ENCODE measurements around the gene NCOA6. TPM values are rescaled to one million over a fixed set of nuclear protein-coding genes. Genes with fewer than 3 reads are reported as not detected.
A peak's percentile ranks its signal among the peaks of the same experiment; 100 is the strongest.

The NCOA6 gene
- 10 to 100 TPM; 34.8 to 81.8 (median 44.2) TPM for total RNA-seq

DNA sequence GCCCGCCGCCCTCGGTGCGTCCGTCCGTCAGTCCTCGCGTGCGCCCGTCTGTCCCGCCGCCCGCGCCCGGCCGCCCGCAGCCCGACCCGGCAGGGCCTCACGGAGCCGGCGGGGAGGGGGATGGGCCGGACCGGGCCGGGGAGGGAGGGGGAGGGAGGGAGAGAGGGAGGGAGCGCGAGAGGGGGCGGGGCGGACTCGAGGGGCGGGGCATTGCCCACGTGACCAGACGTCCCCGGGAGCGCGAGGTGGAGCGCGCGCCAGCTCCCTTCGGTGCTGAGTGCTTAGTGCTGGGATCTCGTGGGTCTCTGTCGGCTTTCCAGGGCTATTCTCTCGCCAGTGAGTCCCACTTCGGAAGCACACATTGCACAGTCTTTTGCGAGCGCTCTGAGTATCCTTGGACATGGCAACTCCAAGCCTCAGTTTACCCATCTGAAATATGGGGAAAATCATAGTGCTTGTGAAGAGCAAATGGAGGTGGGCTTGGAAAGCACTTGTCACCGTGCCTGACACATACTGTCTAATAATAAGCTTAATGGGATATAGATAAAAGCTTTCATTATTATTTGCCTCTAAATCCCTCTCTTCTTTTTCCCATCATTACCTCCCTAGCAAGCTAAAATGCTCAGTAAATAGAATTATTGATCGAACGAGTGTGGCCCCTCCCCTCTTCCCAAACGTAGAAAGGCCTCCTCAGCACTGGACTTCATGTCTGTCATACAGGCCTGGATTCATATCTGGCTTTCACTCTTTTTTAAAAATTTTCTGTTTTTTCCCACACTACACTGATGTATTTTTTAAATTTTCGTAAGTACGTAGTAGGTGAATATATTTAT lies at the start of gene NCOA6:
TSS of gene NCOA6 (minus strand) at position 122 of the 833 bp plus-strand sequence. CDS start 43,296 bp downstream, outside the sequence.
- in situ Hi-C loops (cut with MboI; ENCODE audit: low pct_ligation_motif_present in 1 of 4, low pct_unique_long_range_greater_than_20kb in 1 of 4, low sequenced_read_pairs in 3 of 4) = loop anchor here in 2 of 4 donors (25.0 kb wide), 3 partner anchors 262 to 437 kb away; partner anchors contain the start of gene TRPC4AP (in 1 of the 2)
- Histone ChIP-seq H3K4me1 (peaks cover 0 to 43% (median 30%) of the 10 kb centered on the region in 4 donors), H3K27ac (peak within 1 kb of the TSS; percentile 93 to 97 (median 94)), H3K4me3 (peak within 1 kb of the TSS; percentile 92 to 98 (median 96)), H3K27me3 (no peaks in the 10 kb centered on the region), H3K9me3 (no peaks in the 10 kb centered on the region), H3K36me3 (no peaks in the 10 kb centered on the region)
- WGBS, 2 donors (ENCODE audit: low coverage in 1 of 2) = 11 to 34% methylated on average over 6 to 31 of the region's 52 CpGs
- peak; percentile 91 for DNase-seq
- intact Hi-C loops (cut with DNase I; ENCODE audit: low total_unique reads) = no loop called here
- no peak for TF ChIP-seq EP300 (IDR thresholded peaks at IDR 0.05; ENCODE audit: low read depth)
- TF ChIP-seq POLR2A (IDR thresholded peaks at IDR 0.05) = no peak
- TF ChIP-seq POLR2AphosphoS5 (IDR thresholded peaks at IDR 0.05) = peak in 1 of 3 donors; percentile 35
- TF ChIP-seq, protein P1, sequence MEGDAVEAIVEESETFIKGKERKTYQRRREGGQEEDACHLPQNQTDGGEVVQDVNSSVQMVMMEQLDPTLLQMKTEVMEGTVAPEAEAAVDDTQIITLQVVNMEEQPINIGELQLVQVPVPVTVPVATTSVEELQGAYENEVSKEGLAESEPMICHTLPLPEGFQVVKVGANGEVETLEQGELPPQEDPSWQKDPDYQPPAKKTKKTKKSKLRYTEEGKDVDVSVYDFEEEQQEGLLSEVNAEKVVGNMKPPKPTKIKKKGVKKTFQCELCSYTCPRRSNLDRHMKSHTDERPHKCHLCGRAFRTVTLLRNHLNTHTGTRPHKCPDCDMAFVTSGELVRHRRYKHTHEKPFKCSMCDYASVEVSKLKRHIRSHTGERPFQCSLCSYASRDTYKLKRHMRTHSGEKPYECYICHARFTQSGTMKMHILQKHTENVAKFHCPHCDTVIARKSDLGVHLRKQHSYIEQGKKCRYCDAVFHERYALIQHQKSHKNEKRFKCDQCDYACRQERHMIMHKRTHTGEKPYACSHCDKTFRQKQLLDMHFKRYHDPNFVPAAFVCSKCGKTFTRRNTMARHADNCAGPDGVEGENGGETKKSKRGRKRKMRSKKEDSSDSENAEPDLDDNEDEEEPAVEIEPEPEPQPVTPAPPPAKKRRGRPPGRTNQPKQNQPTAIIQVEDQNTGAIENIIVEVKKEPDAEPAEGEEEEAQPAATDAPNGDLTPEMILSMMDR (IDR thresholded peaks at IDR 0.05) = no peak

- Histone ChIP-seq H3K36me3 (no peaks in the 10 kb centered on the region), H3K9me3 (no peaks in the 10 kb centered on the region), H3K27ac (peak overlapping the region; percentile 89 to 97 (median 94)), H3K27me3 (no peaks in the 10 kb centered on the region), H3K4me1 (peaks cover 19 to 59% (median 50%) of the 10 kb centered on the region in 4 donors), H3K4me3 (no peak overlapping the region)
- 28 to 40% methylated on average over 1 to 2 of the region's 2 CpGs for WGBS, 2 donors (ENCODE audit: low coverage in 1 of 2)
- intact Hi-C loops (cut with DNase I; ENCODE audit: low total_unique reads) (loop anchor here (5.0 kb wide), 1 partner anchor 83 kb away; the partner anchor contains the start of genes GSS and MYH7B), in situ Hi-C loops (cut with MboI; ENCODE audit: low pct_ligation_motif_present in 1 of 4, low pct_unique_long_range_greater_than_20kb in 1 of 4, low sequenced_read_pairs in 3 of 4) (loop anchor here (5.0 to 25.0 kb wide), 3 partner anchors 83 to 338 kb away; partner anchors contain the start of genes GSS (in 3 of the 4), MYH7B (in 3 of the 4) and TRPC4AP (in 2 of the 4))
- peak; percentile 88 for DNase-seq
- peak in 1 of 3 donors; percentile 32 for TF ChIP-seq POLR2AphosphoS5 (IDR thresholded peaks at IDR 0.05)
- TF ChIP-seq POLR2A (IDR thresholded peaks at IDR 0.05) = no peak
- no peak for TF ChIP-seq EP300 (IDR thresholded peaks at IDR 0.05; ENCODE audit: low read depth)
- TF ChIP-seq, protein P1 (IDR thresholded peaks at IDR 0.05) = peak; percentile 76 to 97 (median 85)
These were observed 48.7 kb upstream of the NCOA6 start for GRCh38 chr20:34874094-34874654.

DNA sequence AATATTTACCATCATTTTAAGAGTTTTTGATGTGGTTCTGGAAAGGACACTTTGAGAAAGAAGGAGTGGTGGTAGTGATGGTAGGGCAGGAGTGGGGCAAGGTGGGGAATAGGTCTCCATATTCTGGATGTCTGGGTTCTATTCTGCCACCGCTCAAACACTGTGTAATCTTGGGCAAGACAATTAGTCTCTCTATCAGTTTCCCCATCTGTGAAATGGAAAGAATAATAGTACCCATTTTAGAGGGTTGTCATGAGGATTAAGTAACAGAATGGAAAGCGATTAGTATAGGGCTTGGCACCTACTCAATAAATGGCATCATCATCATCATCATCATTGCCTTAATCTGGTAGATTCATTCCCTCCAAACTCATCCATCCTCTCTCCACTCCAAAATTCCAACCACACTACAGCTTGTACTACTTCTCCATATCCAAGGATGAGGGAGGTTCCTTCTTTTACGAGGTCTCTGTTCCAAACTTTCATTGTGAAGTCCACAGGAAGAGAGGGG lies 48.2 kb upstream of the NCOA6 start:
- WGBS, 2 donors (ENCODE audit: low coverage in 1 of 2) = 55 to 61% methylated on average over 3 of the region's 3 CpGs
- Histone ChIP-seq H3K4me1 (peaks cover 19 to 56% (median 49%) of the 10 kb centered on the region in 4 donors), H3K9me3 (no peaks in the 10 kb centered on the region), H3K27me3 (no peaks in the 10 kb centered on the region), H3K36me3 (no peaks in the 10 kb centered on the region), H3K27ac (peak overlapping the region in 3 of 4 donors; percentile 75 to 97 (median 93)), H3K4me3 (peak overlapping the region in 1 of 4 donors; percentile 72)
- in situ Hi-C loops (cut with MboI; ENCODE audit: low pct_ligation_motif_present in 1 of 4, low pct_unique_long_range_greater_than_20kb in 1 of 4, low sequenced_read_pairs in 3 of 4) (loop anchor here (5.0 to 25.0 kb wide), 3 partner anchors 84 to 339 kb away; partner anchors contain the start of genes GSS (in 3 of the 4), MYH7B (in 3 of the 4) and TRPC4AP (in 2 of the 4)), intact Hi-C loops (cut with DNase I; ENCODE audit: low total_unique reads) (loop anchor here (5.0 kb wide), 1 partner anchor 84 kb away; the partner anchor contains the start of genes GSS and MYH7B)
- no peak for DNase-seq
- TF ChIP-seq, protein P1 (IDR thresholded peaks at IDR 0.05) = no peak
- no peak for TF ChIP-seq POLR2A (IDR thresholded peaks at IDR 0.05)

Data from transverse colon (tissue), 4 donors.